GM21526 (cell line): ENCODE results near the gene NR6A1.

ENCODE experiments used
- ATAC-seq: cut with Tn5 transposase; IDR thresholded peaks from one replicate; pipeline ENCODE4 v1.9.1; 2021; ENCODE audit warnings: moderate library complexity; ENCODE audit not compliant: unreplicated experiment, low FRiP score

Gene NR6A1

DNA sequence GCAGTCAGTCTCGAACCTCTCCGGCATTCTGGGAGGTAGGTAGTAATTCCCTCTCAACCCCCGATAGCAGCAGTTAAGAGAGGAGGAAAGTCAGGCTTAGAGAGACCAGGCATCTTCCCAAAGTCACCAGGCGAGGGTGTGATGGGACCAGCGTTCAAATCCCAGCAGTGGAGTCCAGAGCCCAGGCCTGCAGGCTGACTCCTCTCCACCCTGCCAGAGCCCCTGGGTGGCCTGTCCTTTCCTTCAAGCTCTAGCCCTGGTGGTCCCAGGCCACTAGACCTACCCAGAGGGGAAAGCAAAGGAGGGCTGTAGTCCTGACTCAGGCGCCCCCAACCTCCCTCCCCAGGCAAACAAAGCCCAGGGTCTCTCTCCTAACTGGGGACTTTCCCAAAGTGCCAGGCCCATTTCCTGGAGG lies 259.7 kb downstream of the NR6A1 start:
- no peak for ATAC-seq

DNA sequence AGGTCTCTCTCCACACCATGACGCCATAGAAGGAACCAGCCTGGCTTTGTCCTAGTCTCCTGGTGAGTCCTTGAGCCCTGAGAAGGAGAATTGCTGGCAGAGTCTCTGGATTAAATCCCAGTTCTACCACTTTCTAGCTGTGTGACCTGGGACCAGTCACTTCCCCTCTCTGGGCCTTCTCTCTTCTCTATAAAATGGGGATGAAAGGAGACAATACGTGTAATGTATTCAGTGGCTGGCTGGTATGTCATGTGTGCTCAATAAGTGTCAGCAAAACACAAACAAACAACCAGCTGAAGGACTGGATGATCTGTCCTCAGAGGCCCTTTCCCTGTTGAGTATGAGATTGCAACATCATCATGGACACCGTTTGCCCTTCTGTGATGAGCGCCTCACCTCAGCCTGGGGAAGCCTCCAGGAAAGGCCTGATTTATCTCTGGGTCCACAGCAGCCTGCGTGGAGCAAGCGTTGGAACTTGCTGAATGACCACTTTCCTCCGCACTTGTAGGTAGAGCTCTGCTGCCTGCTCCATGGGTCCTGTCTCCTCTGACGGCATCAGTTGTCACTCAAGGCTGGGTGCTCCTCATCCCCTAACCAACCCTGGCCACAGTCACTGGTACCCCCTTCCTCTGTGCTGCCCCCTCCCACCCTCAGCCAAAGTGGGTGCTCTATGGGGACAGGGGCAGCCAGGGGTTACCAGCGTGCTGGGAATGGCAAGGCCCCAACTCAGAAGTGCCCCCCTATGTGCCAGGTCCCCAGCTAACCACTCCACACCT lies 260.3 kb downstream of the NR6A1 start:
- no peak for ATAC-seq

DNA sequence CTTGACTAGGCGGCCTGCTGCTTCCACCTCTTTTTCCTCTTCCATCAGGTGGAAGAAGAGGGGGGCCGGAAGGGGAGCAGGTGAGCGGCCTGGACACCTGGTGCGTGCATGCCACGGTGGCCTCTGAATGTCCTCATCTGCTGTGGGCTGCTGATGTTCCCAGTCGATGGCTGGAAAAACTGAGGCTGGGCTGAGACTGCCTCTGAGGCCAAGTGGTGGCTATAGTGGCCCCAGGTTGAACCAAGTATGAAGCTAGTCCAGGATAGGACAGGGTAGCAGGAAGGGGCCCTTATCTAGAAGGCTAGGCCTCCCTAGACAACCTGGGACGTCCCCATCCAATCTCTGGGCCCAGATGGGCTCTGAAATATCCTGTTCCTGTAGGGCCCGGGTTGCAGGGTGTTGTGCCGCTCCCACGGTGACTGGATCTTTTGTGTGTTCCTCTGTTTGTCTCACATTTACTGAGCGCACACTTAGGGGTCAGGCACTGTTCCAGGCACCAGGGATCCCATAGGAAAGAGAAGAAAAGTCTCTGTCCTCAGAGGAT lies 263.2 kb downstream of the NR6A1 start:
- no peak for ATAC-seq

DNA sequence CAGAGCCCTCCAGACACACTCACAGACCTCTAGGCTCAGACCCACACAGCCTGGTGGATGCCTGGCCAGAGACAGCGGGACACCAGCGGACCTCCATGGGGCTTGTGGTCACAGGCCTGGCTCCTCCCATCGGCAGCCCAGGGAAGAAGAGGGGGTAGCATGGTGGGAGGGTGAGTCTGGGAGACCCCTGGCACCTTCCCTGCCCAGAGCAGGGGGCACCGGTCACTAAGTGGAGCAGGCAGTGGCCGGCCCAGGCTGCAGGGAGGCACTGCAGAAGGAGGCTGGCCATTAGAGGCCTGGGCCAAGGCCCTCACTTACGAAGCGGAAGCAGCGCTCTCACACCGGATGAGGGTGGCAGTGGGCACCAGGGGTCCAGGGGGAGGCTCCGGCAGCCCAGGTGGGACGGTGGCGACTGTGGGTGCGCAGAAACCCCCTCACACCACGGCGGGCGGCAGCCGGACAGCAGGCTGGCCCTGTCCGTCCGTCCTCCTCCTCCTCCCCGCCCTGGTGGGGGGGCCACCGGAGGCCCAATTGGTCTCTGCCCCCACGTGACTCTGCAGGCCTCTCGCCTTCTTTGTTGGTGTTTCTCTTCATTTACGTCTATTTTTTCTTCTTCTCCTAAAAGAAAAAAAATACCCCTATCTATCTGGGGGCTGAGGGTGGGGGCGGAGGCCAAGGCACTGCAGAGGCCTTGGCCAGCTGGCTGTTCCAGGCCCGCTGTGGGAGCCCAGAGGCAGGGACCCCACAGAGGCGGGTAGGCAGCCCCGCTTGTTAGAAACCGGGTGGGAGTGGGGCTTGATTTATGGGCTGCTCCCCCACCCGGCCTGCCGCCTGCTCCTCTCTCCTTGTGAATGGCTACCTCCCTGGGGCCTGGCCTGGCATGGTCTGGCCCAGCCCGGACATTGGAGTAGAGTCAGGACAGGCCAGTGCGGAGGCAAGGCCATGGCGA lies 263.9 kb downstream of the NR6A1 start, which contains the start of gene NR5A1:
Gene NR5A1 (minus strand): TSS at position 469 of the 949 bp plus-strand sequence. CDS start 4,004 bp downstream, outside the sequence.
- ATAC-seq = no peak

DNA sequence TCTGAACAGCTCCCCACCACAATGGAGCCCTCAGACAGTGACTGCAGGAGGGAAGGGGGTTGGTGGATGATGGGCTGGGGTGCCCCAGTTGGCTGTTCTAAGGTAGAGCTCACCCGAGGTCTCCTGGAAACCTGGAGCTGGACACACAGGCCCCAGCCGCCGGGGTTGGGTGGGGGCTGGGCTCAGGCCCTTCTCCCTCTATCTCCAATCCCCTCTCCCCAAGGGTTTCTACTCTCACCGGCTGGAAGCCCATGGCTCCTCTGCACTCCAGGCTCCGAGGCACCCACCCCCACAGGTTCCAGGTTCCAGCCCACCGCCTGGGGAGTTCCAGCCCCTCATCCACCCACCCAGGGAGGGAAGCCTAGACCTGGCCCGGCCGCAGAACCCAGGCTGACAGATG lies 264.7 kb downstream of the NR6A1 start:
- ATAC-seq = no peak

DNA sequence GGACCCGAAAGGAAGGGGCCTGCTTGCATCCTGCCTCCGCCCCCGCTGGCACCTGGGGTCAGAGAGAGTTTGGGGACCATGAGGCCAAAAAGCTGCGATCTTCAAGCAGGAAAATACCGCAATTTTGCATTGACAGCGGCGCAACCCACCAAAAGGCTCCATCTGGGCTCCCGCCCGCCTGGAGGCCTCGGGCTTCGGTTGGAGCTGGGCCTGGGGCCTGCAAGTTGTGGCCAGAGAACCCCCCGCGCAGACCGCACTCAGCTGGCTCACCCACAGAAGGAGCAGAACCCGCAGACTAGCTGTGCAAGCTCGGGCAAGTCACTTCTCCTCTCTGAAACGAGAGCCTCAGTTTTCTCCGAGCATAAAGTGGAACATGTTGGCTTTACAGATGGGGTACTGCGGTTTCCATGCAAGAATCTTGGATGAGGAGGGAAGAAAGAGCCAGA lies 265.2 kb downstream of the NR6A1 start:
- no peak for ATAC-seq

DNA sequence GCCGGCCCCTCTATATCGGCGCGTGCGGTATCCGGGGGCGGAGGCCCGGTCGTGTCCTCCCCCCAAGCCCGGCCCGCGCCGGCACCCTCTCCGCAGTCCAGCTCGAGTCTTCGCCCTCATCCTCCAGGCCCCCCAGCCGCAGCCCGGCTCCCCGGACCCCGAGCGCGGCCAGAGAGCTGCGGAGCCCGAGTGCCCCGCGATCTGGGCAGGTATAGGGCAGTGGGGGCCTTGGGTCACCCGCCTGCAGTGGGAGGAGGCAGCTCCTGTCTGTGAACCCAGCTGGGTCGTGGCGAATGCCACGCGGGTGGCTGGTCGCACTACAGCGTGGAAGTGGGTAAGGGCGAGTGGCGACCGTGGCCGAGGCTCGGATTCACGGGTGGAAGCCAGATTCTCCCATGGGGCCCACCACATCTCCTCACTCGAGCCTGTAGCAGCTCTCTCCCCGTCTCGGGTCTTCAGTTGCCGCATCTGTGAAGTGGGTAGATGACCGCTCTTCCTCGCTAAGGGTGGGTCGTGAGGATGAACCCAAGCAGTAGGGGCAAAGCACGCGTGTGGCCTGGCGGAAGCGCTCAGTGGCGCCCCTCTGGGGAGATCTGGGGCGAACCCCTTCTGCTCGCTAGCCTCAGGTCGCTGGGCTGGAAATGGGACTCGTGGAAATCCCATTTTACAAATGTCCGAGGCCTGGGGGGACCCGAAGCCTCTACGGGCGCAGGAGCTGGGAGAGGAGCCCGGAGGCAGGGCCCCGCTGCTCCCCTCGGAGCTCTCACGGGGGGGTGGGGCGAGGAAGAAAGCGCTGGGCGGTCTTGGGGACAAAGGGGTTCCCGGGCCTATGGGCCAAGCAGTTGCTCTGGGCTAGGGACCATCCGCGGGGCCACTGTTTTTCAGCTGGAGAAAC lies 265.9 kb downstream of the NR6A1 start:
- no peak for ATAC-seq

DNA sequence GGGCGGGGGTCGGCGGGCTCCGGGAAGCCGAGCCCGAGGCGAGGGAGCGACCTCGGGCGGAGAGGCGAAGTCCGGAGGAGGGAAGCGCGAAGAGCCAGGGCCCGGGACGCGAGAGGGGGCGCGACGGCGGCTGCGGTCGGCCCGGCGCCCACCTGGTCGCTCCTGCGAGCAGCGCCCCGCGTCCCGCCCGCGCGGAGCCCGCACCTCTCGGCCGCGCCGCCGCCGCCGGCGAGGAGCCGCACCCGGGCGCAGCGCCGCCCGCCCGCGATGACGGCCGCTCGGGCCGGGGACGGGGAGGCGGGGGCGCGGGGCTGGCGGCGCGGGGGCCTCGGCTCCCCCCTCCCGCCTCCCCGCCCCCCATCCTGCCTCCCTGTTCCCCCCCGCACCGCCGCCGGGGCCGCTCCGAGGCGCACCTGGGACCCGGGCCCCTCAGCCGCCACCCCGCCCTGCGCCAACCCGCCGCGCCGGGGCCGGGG lies 266.5 kb downstream of the NR6A1 start:
- no peak for ATAC-seq

DNA sequence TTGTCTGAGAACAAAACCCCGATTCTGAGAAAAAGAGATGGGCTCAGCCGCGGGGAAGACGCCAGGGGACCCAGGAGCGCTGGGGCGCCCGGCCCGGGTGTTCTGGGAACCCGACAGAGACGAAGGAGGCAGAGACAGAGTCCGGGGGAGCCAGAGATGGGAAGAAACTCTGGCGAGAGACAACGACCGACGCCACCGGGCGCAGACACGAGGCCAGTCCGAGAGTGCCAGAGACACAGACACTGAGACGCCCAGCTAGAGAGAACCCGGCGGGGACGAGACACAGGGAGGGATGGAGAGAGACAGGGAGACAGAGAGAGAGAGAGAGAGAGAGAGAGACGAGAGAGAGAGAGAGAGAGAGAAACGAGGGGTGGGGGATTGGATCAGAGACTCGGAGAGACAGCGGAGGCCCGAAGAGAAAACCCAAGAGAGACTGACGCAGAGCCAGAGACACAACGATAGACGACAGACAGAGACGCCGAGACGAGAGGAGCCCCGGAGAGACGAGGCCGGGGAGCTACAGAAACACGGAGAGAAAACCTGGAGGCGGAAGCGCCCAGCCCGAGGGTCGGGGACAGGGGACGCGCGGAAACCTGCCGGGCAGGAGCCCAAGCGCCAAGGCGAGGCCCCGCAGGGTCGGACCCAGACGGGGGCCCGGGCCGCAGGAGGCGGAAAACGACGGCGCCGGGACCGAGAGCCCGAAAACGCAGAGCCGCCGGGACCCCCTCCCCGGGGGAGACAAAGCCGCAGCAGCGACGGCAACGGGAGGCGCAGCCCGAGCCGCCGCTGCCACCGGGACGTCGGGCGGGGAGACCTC lies 267.2 kb downstream of the NR6A1 start:
- ATAC-seq = no peak

DNA sequence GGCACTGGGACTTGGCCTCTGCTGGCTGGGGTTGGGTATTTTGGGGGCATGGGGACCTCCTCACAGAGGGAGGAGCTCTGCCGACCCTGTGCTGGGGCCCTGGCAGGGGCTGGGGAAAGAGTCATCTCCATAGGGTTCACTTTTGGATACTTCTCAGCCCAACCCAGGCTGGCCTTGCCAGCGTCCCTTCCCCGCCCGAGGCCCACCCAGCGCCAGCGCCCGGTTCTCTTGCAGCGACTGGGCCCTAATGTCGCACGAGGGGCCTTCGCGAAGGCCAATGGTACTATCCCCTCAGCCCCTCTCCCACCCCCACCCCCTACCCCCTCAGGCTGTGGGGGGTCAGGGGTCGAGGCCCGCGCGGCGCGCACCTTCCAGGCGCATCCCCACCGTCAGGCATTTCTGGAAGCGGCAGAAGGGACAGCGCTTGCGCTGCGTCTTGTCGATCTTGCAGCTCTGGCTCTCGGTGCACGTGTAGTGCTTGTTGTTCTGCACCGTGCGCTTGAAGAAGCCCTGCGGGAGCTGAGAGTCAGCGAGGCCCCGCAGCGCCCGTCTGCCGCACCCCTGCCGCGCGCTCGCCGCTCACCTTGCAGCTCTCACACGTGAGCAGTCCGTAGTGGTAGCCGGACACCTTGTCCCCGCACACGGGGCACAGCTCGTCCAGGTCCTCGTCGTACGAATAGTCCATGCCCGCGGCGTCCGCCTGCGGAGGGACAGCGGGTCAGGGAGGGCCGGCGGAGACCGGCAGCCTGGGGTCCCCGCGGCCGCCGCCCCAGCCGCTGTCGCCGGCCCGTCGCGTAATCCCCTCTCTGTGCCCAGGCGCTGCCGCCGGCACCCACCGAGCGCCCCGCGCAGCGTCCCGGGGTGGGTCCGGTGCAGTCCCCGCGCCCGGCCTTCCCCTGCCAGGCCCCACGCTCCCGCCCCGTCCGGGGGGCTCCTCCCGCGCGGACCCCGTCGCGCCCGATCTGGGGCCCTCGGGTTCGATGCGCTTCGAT lies 268.1 kb downstream of the NR6A1 start:
- no peak for ATAC-seq

DNA sequence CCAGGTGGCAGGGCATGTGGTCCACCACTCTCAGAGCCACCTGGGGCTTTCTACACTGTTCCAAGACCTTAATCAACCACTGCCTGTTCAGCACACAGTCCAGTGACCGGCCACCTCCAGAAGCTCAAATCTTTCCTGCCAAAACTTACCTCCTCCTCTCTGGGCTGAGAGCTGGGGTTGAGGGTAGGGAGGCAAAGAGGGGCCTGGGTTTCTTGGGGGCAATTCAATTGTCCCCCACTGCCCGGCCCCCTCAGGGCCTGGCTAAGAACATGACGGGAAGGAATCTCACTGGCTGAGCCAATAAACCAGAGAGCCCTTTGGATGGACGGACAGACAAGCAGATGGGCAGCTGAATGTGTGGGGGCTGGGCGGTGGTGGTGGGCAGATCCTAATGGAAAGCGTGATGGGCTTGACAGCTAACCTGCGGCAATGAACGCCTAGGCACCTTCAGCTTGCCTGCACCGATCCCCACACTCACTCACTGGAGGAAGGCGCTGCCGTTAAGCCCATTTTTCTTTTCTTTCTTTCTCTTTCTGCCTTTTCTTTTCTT lies 269.3 kb downstream of the NR6A1 start:
- no peak for ATAC-seq

DNA sequence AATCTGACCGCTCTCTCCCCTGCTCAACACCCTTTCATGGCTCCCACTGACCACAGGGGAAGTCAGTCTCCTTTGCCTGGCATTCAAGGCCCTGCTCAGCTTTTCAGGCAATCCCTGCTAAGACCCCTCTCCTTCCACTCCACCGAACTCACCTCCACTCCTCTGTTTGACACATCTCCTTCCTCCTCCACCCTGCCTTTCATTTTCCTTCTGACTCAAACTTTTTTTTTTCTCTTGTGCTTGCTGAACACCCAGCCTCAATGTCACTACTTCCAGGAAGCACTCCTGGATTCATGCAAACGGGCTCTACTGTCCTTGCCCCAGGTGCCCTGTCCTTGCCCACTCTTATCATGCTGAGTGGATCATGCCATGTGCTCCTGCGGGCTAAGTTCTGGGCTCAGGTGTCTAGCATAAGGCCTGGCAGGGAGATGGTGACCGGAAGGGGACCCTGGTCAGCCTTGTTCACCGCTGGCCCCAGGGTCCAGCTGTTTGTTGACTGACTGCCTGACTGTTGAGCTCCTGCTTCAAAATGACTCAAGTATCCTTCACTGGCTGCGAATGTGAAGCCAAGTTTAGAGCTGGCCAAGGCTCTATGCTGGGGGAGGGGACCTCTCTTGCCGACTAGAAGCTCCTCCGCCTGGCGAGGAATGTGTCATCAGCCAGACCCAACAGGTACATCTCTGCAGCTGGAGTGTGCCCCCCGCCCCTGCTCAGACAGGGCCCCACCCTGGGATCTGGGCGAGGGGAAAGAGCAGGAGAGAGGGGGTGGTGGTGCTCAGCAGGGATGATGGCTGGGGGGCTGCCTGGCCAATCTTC lies 270.1 kb downstream of the NR6A1 start:
- ATAC-seq = no peak

DNA sequence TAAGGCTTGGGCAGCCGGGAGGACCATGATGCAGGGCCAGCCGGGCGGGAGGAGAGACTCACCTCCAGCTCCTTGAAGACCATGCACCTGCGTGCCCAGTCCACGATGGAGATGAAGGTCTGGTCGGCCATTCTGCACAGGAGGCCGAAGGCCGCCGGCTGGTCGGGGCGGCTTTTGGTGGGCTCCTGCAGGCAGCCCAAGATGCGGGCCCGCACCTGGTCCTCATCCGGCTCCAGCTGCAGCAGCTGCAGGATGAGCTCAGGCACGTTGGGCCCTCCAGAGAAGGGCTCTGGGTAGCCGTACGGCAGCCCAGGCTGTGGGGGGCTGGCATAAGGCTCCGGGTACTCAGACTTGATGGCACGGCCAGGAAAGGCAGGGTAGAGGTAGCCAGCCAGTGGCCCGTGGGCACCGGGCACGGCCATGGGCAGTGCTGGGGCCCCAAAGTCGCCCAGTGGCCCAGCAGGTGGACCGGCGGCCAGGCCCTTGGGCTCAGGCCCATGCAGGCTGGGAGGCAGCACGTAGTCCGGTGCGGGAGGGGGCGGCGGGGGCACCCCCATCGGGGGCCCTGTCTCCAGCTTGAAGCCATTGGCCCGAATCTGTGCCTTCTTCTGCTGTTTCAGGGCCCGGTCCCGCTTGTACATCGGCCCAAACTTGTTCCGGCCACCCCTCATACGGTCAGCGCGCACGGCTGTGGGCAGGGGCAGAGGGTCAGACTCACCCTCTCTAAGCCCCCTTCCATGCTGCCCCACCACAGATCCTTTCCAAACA lies 270.9 kb downstream of the NR6A1 start:
- ATAC-seq = no peak

DNA sequence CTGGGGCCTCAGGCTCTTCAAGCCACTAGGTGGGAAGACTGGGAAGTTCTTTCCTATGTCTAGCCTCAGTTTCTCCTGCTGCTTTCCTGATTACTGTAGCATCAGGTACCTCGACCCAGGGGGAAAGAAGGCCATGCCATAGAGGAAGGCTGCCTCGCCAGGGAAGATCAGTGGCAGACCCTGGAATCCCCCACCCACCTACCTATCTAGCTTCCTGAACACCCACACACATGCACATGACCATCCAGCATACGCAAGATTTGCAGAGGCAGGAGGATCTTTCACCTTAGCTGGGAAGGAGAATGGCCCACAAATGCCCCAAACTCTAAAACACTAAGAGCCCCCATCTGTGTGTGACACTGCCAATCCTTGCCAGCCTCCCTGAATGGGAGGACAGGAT lies 271.9 kb downstream of the NR6A1 start:
- ATAC-seq = no peak

DNA sequence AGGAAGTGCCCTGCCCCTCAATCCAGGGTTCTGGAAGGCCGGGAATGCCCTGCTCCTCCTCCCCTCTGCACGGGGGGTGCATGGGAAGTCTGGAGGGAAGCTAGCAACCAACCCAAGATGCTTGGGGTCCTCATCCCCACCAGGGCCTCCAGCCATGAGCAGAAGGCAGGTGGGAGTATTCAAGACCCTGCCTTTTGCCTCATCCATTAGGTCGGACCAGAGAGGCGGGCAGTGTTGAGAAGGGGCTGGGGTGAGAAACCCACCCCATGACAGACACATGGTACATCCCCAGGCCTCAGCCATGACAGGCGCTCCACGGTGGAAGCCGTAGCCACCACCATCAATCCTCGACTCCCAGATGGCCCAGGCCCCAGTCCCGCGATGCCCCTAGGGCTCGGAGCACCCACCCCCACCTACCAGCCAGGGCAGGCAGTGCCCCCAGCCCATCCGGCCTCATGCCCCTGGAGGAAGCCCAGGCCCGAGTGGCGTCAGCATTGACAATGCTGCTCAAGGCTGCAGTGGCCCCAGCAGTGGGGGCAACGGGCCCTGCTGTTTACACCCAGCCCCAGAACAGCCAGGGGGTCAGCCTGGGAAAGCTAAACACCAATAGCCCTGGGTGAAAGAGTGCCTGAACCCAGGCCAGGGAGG lies 272.5 kb downstream of the NR6A1 start:
- no peak for ATAC-seq

DNA sequence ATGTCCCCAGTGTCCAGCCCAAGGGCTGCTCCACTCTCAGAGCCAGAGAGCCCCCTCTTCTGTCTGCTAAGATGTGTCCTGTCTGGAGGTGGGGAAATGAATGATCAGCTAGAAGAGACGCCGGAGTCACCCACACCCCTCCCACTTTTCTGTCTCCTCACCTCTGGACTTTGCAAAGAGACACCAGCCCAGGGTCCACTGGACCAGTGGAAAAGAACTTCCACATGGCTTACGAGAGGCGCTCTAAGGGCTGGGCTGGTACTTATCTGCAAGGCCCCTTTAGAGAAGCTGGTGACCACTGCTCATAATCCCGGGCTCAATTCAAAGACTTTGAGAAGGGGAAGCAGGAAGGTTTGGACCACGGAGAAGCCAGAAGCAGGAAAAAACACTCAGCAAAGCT lies 273.1 kb downstream of the NR6A1 start:
- ATAC-seq = no peak
